Measurements from ENCODE around the gene MAPK8IP1.

The MAPK8IP1 gene

GRCh38 chr11:45915446-45915845 is 30.0 kb downstream of the MAPK8IP1 start:
- no peak for DNase-seq (ENCODE audit: low read depth, low spot score)
- no peak overlapping the region for H3K9ac ChIP-seq (ENCODE audit: insufficient read length)
- no peak overlapping the region for H3K4me3 ChIP-seq
- no peak for TF ChIP-seq POLR2AphosphoS5 (IDR thresholded peaks at IDR 0.05; ENCODE audit: borderline replicate concordance, low read depth, low read length)
- TF ChIP-seq EZH2 (IDR thresholded peaks at IDR 0.05) = no peak
- no peak for TF ChIP-seq FOXP2 (optimal IDR thresholded peaks at IDR 0.05; ENCODE audit: control extremely low read depth, extremely low read length, insufficient read depth)
- H3K9me3 ChIP-seq (ENCODE audit: low read depth, low read length) = no peaks in the 10 kb centered on the region
- H3K27ac ChIP-seq = no peak overlapping the region
- peaks cover 3% of the 10 kb centered on the region; the same call in 1 of the 2 replicates for H3K36me3 ChIP-seq (ENCODE audit: insufficient read depth, low read length)

DNA sequence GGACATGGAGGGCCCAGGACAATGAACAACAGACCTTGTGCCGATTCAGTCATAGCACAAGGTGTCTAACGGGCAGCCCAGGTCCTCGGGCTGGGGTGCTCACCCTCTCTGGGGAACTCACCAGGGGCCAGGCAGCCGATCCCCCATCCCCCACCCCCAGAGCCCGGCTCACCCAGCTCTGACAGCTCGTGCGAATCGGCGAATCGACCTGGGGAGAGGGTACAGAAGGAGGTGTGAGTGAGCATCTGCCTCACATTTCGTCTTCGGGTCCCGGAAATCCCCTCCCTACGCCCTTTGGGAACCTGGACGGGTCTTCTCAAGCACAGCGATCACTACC is 31.8 kb downstream of the MAPK8IP1 start:
- no peak for DNase-seq (ENCODE audit: low read depth, low spot score)
- H3K27ac ChIP-seq = no peak overlapping the region
- TF ChIP-seq EZH2 (IDR thresholded peaks at IDR 0.05) (no peak), FOXP2 (optimal IDR thresholded peaks at IDR 0.05; ENCODE audit: control extremely low read depth, extremely low read length, insufficient read depth) (no peak), POLR2AphosphoS5 (IDR thresholded peaks at IDR 0.05; ENCODE audit: borderline replicate concordance, low read depth, low read length) (no peak)
- peak overlapping the region; percentile 93 for H3K4me3 ChIP-seq
- H3K36me3 ChIP-seq (ENCODE audit: insufficient read depth, low read length) = peaks cover 3% of the 10 kb centered on the region; the same call in 1 of the 2 replicates
- no peaks in the 10 kb centered on the region for H3K9me3 ChIP-seq (ENCODE audit: low read depth, low read length)
- H3K9ac ChIP-seq (ENCODE audit: insufficient read length) = peak overlapping the region; percentile 78

GRCh38 chr11:45917623-45918330 is 32.3 kb downstream of the MAPK8IP1 start, which contains the start of gene PEX16:
Gene PEX16 (minus strand): TSS chr11:45917877. CDS start chr11:45917811, 66 bp downstream.
- H3K9ac ChIP-seq (ENCODE audit: insufficient read length) = peak within 1 kb of the TSS; percentile 78
- TF ChIP-seq EZH2 (IDR thresholded peaks at IDR 0.05) (no peak), POLR2AphosphoS5 (IDR thresholded peaks at IDR 0.05; ENCODE audit: borderline replicate concordance, low read depth, low read length) (peak; percentile 86)
- peak within 1 kb of the TSS; percentile 82 for H3K27ac ChIP-seq
- no peaks in the 10 kb centered on the region for H3K9me3 ChIP-seq (ENCODE audit: low read depth, low read length)
- H3K36me3 ChIP-seq (ENCODE audit: insufficient read depth, low read length) = peaks cover 3% of the 10 kb centered on the region; the same call in 1 of the 2 replicates
- peak; percentile 77 for DNase-seq (ENCODE audit: low read depth, low spot score)
- H3K4me3 ChIP-seq = peak within 1 kb of the TSS; percentile 93

GRCh38 chr11:45918331-45918941 is 33.0 kb downstream of the MAPK8IP1 start:
- no peaks in the 10 kb centered on the region; the same call in 1 of the 2 replicates for H3K36me3 ChIP-seq (ENCODE audit: insufficient read depth, low read length)
- H3K27ac ChIP-seq = peak overlapping the region; percentile 82; the same call in 1 of the 2 replicates

DNA sequence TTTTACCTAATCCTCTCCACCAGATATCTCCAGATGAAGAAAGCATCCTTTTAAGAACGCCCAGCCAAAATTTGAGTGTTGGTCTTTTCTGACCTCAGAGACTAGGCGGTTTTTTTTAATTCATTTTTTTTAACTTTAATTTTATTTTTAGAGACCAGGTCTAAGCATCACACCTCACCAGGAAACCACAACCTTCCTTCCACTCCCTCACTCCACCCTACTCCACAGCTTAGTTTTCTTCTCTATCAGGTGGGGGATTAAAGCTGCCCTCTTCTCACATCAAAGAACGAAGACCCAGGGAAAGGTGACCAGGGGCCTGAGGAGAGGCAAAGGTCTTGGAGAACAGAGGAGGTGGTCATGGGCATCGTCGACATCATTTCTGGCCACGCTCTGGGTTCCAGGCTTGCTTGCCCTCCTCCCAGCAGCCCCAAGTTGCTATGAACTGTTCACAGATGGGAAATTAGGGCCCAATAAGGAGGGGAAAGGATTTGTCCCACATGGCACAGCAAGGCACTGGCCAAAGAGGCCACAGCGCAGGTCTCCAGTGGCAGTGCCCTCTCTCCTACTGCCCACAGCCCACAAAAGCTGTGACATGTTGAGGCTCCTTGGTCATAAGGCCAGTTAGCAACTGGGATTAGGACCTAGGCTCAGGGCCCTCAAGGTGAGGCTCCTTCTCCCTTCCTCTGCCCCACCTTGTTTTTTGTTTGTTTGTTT is 33.7 kb downstream of the MAPK8IP1 start:
- no peak for TF ChIP-seq EZH2 (IDR thresholded peaks at IDR 0.05)
- Histone ChIP-seq H3K4me3 (peak overlapping the region; percentile 93), H3K9ac (ENCODE audit: insufficient read length) (no peak overlapping the region), H3K27ac (no peak overlapping the region), H3K9me3 (ENCODE audit: low read depth, low read length) (no peaks in the 10 kb centered on the region), H3K36me3 (ENCODE audit: insufficient read depth, low read length) (no peaks in the 10 kb centered on the region; the same call in 1 of the 2 replicates)
- DNase-seq (ENCODE audit: low read depth, low spot score) = no peak

More at GRCh38 chr11:45918331-45918941, 33.0 kb downstream of the MAPK8IP1 start:
- H3K9me3 ChIP-seq (ENCODE audit: low read depth, low read length) = no peaks in the 10 kb centered on the region
- no peak for DNase-seq (ENCODE audit: low read depth, low spot score)
- TF ChIP-seq FOXP2 (optimal IDR thresholded peaks at IDR 0.05; ENCODE audit: control extremely low read depth, extremely low read length, insufficient read depth) (no peak), POLR2AphosphoS5 (IDR thresholded peaks at IDR 0.05; ENCODE audit: borderline replicate concordance, low read depth, low read length) (peak; percentile 86)
- peak overlapping the region; percentile 76 for H3K9ac ChIP-seq (ENCODE audit: insufficient read length)
- H3K4me3 ChIP-seq = peak overlapping the region; percentile 93

DNA sequence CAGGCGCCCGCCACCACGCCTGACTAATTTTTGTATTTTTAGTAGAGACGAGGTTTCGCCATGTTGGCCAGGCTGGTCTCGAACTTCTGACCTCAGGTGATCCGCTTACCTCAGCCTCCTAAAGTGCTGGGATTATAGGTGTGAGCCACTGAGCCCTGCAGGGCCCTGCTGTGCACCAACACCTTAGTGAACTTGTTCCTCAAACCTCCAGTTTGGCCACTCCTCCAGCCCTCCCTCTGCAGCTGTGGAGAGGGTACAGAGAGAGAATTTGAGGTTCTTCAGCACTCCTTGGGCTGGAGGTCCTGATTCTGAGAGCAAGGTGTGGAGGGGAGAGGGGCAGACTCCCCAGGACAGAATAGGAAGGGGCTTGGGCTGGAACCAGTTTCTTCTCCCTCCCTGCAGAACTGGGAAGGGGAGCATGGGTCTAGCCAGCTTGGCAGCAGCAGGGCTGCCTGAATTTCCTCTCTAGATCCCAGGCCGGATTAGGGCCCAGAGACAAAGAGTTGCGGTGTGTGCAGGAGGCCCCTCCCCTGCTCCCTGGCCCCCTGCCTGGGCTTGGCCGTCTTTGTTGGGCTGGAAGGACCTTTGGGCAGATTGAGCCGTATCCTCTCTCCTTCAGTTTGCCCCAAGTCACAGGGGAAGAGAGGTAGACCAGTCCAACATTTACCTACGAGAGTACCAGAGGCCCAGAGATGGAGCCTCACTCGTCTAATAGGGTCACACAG is 34.5 kb downstream of the MAPK8IP1 start:
- DNase-seq (ENCODE audit: low read depth, low spot score) = no peak
- no peak overlapping the region for H3K4me3 ChIP-seq
- no peak overlapping the region for H3K27ac ChIP-seq
- no peaks in the 10 kb centered on the region for H3K9me3 ChIP-seq (ENCODE audit: low read depth, low read length)
- H3K9ac ChIP-seq (ENCODE audit: insufficient read length) = no peak overlapping the region
- H3K36me3 ChIP-seq (ENCODE audit: insufficient read depth, low read length) = no peaks in the 10 kb centered on the region; the same call in 1 of the 2 replicates
- no peak for TF ChIP-seq POLR2AphosphoS5 (IDR thresholded peaks at IDR 0.05; ENCODE audit: borderline replicate concordance, low read depth, low read length)
- TF ChIP-seq FOXP2 (optimal IDR thresholded peaks at IDR 0.05; ENCODE audit: control extremely low read depth, extremely low read length, insufficient read depth) = no peak
- TF ChIP-seq EZH2 (IDR thresholded peaks at IDR 0.05) = no peak

DNA sequence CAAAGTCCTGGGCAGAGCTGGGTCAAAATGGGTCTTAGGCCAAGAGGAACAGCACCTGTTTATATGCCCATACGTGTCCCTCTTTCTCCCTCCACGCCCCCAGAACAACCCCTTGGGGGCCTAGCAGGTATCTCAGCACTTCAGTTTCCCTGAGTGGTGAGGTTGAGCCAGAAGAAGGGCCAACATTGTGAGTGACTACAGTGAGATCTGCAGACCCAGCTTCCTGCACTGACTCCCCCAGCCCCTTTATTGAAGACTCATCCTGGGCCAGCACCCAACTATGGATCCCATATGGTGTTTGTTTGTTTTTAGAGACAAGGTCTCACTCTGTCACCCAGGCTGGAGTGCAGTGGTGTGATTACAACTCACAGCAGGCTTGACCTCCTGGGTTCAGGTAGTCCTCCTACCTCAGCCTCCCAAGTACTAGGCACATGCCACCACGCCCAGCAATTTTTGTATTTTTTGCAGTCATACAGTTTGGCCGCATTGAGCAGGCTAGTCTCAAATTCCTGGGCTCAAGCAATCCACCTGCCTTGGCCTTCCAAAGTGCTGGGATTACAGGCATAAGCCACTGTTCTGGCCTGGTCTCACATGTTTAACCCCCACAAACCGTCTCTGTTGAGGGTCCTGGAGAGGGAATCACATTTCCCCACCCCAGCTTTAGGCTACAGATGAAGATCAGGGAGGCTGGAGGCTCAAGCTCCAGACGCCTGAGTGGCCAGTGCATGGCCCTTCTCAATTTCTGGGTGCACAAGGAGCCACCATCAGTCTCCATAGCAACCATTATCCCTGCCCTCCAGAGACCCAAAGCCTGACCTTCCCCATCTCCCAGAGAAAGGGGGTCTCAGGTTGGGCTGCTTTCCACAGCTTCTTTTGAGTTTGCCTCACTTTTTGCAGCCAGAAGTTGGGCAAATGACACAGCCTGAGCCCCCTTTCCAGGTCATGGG is 35.4 kb downstream of the MAPK8IP1 start:
- no peak overlapping the region for H3K9ac ChIP-seq (ENCODE audit: insufficient read length)
- no peak for DNase-seq (ENCODE audit: low read depth, low spot score)
- no peak overlapping the region for H3K4me3 ChIP-seq
- TF ChIP-seq FOXP2 (optimal IDR thresholded peaks at IDR 0.05; ENCODE audit: control extremely low read depth, extremely low read length, insufficient read depth) (no peak), EZH2 (IDR thresholded peaks at IDR 0.05) (no peak), POLR2AphosphoS5 (IDR thresholded peaks at IDR 0.05; ENCODE audit: borderline replicate concordance, low read depth, low read length) (no peak)
- H3K36me3 ChIP-seq (ENCODE audit: insufficient read depth, low read length) = no peaks in the 10 kb centered on the region
- H3K27ac ChIP-seq = no peak overlapping the region
- H3K9me3 ChIP-seq (ENCODE audit: low read depth, low read length) = no peaks in the 10 kb centered on the region

All from SK-N-MC (cell line).